GM12891 (cell line): ENCODE results near the gene MIS12.

Experiments
- PAX5 ChIP-seq: IDR thresholded peaks from 2 replicates; pipeline ENCODE4 v1.6.1; 2011; ENCODE audit warnings: low read length, moderate library complexity, mild to moderate bottlenecking; ENCODE audit not compliant: insufficient read depth, severe bottlenecking
- POLR2A ChIP-seq: IDR thresholded peaks from 2 replicates; pipeline ENCODE4 v1.6.1; 2011; ENCODE audit warnings: low read depth, low read length, control low read depth
- POLR2AphosphoS5 ChIP-seq: IDR thresholded peaks from 2 replicates; pipeline ENCODE4 v1.6.1; 2011; ENCODE audit warnings: low read depth, low read length, control low read depth
- POU2F2 ChIP-seq: IDR thresholded peaks from 2 replicates; pipeline ENCODE4 v1.6.1; 2011; ENCODE audit warnings: low read depth, mild to moderate bottlenecking, control low read depth, low read length, moderate library complexity
- SPI1 ChIP-seq: IDR thresholded peaks from 2 replicates; pipeline ENCODE4 v1.6.1; 2011; ENCODE audit warnings: low read depth, low read length, control low read depth
- TAF1 ChIP-seq: IDR thresholded peaks from 2 replicates; pipeline ENCODE4 v1.6.1; 2011; ENCODE audit warnings: low read depth, low read length, control low read depth

DNA sequence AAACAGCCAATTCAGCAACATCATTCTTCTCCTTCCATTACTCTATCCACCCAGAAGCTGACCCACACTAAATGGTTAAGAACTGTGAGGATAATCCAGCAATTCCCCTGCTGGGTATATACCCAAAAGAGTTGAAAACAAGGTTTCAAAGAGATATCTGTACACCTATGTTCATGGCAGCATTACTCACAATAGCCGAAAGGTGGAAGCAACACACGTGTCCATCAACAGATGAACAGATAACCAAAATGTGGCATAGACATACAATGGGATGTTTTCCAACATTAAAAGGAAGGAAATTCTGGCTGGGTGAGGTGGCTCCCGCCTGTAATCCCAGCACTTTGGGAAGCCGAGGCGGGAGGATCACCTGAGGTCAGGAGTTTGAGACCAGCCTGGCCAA lies 19.9 kb downstream of the MIS12 start:
- no peak for TF ChIP-seq POLR2A
- no peak for TF ChIP-seq TAF1
- no peak for TF ChIP-seq POLR2AphosphoS5
- no peak for TF ChIP-seq POU2F2
- TF ChIP-seq PAX5 = no peak
- TF ChIP-seq SPI1 = no peak
